ENCODE results near the gene ALDOC. TPM values are rescaled to one million over a fixed set of nuclear protein-coding genes. Genes with fewer than 3 reads are reported as not detected.

Gene ALDOC
- total and polyA plus RNA-seq, 2 experiments from 2014 or later = 33.5 to 157 TPM

GRCh38 chr17:28597606-28598383, 21.1 kb upstream of the ALDOC start (continued):
- TF ChIP-seq REST (IDR thresholded peaks at IDR 0.05; ENCODE audit: unreplicated experiment) = no peak

GRCh38 chr17:28592260-28592659, 15.6 kb upstream of the ALDOC start:
- H3K27ac ChIP-seq (ENCODE audit: low read depth) = no peak overlapping the region
- TF ChIP-seq REST (IDR thresholded peaks at IDR 0.05; ENCODE audit: unreplicated experiment) (no peak), NANOG (IDR thresholded peaks at IDR 0.05; ENCODE audit: borderline replicate concordance) (no peak), ZNF331 (CRISPR knock-in tag; IDR thresholded peaks at IDR 0.05; ENCODE audit: low read depth) (no peak)
- Mint-ChIP-seq H3K4me1 (peaks cover under 1% of the 10 kb centered on the region; the same call in 2 of the 3 replicates), H3K27me3 (ENCODE audit: insufficient read depth, low read depth, poor library complexity) (no peaks in the 10 kb centered on the region), H3K36me3 (ENCODE audit: low read depth) (peaks cover 69% of the 10 kb centered on the region), H3K9me3 (no peaks in the 10 kb centered on the region), H3K27ac (no peak overlapping the region), H3K4me3 (no peak overlapping the region)
- H3K27me3 ChIP-seq (ENCODE audit: insufficient read depth) = no peaks in the 10 kb centered on the region
- no peaks in the 10 kb centered on the region; the same call in 1 of the 2 replicates for H3F3A ChIP-seq (replicated peaks; ENCODE audit: low read depth)
- H3K36me3 ChIP-seq (ENCODE audit: insufficient read depth) = peaks cover 75% of the 10 kb centered on the region
- H3K9me2 ChIP-seq (ENCODE audit: insufficient read depth) = no peaks in the 10 kb centered on the region
- H3K4me3 ChIP-seq = no peak overlapping the region
- no peaks in the 10 kb centered on the region for H3K4me1 ChIP-seq (ENCODE audit: insufficient read depth)
- H2AFZ ChIP-seq = no peak overlapping the region
- ATAC-seq (no peak), DNase-seq (ENCODE audit: low spot score) (no peak)
- H3K4me2 ChIP-seq = no peak overlapping the region
- peaks cover 34% of the 10 kb centered on the region for H3K79me2 ChIP-seq (replicated peaks; ENCODE audit: insufficient read depth)
- peaks cover 20% of the 10 kb centered on the region for H4K20me1 ChIP-seq (replicated peaks; ENCODE audit: insufficient read depth)

GRCh38 chr17:28585851-28586250, 9.2 kb upstream of the ALDOC start:
- Histone ChIP-seq H3F3A (replicated peaks; ENCODE audit: low read depth) (no peaks in the 10 kb centered on the region; the same call in 1 of the 2 replicates), H3K4me3 (no peak overlapping the region), H3K36me3 (ENCODE audit: insufficient read depth) (peaks cover 84% of the 10 kb centered on the region), H2AFZ (no peak overlapping the region), H3K9me2 (ENCODE audit: insufficient read depth) (no peaks in the 10 kb centered on the region), H3K4me1 (ENCODE audit: insufficient read depth) (no peaks in the 10 kb centered on the region), H4K20me1 (replicated peaks; ENCODE audit: insufficient read depth) (peaks cover 17% of the 10 kb centered on the region), H3K4me2 (no peak overlapping the region), H3K27ac (ENCODE audit: low read depth) (no peak overlapping the region), H3K79me2 (replicated peaks; ENCODE audit: insufficient read depth) (peaks cover 5% of the 10 kb centered on the region), H3K27me3 (ENCODE audit: insufficient read depth) (no peaks in the 10 kb centered on the region)
- no peak for ATAC-seq
- H3K36me3 Mint-ChIP-seq (ENCODE audit: low read depth) = peaks cover 24% of the 10 kb centered on the region
- H3K27ac Mint-ChIP-seq = no peak overlapping the region
- H3K4me1 Mint-ChIP-seq = no peaks in the 10 kb centered on the region
- H3K9me3 Mint-ChIP-seq = no peaks in the 10 kb centered on the region
- H3K27me3 Mint-ChIP-seq (ENCODE audit: insufficient read depth, low read depth, poor library complexity) = peaks cover 2% of the 10 kb centered on the region
- no peak for DNase-seq (ENCODE audit: low spot score)
- no peak overlapping the region for H3K4me3 Mint-ChIP-seq
- TF ChIP-seq ZNF462 (CRISPR knock-in tag; IDR thresholded peaks at IDR 0.05) (no peak), ZNF331 (CRISPR knock-in tag; IDR thresholded peaks at IDR 0.05; ENCODE audit: low read depth) (no peak), NANOG (IDR thresholded peaks at IDR 0.05; ENCODE audit: borderline replicate concordance) (no peak)
